Measurements from ENCODE around the gene ELOVL3. TPM values are rescaled to one million over a fixed set of nuclear protein-coding genes. Genes with fewer than 3 reads are reported as not detected.

Gene ELOVL3
- total RNA-seq, 1 donor from 2014 or later: not detected

DNA sequence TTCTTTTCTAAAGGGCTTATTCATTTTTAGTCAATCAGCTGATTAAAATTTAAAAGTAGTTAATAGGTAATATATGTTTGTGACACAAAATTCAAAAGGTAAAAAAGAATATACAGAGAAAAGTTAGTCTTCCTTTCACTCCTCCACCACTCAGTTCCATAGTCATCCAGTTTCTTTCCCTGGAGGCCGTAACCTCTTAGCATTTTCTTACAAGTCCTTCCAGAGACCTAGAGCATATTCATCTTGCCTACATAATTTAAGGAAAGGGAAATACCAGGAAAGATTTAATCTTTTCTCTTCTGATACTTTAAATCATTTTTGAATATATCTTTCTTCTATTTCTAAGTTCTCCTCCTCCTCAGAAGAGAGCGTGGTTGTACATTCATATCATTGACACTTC, 29.3 kb downstream of the ELOVL3 start:
- no peaks in the 10 kb centered on the region for H3K9me3 ChIP-seq (replicated peaks)
- peaks cover 20% of the 10 kb centered on the region for H3K36me3 ChIP-seq
- peaks cover 69% of the 10 kb centered on the region for H3K4me1 ChIP-seq
- no peak for DNase-seq
- no peak overlapping the region for H3K4me3 ChIP-seq
- no peak overlapping the region for H3K27ac ChIP-seq (replicated peaks)
- TF ChIP-seq, protein P1, sequence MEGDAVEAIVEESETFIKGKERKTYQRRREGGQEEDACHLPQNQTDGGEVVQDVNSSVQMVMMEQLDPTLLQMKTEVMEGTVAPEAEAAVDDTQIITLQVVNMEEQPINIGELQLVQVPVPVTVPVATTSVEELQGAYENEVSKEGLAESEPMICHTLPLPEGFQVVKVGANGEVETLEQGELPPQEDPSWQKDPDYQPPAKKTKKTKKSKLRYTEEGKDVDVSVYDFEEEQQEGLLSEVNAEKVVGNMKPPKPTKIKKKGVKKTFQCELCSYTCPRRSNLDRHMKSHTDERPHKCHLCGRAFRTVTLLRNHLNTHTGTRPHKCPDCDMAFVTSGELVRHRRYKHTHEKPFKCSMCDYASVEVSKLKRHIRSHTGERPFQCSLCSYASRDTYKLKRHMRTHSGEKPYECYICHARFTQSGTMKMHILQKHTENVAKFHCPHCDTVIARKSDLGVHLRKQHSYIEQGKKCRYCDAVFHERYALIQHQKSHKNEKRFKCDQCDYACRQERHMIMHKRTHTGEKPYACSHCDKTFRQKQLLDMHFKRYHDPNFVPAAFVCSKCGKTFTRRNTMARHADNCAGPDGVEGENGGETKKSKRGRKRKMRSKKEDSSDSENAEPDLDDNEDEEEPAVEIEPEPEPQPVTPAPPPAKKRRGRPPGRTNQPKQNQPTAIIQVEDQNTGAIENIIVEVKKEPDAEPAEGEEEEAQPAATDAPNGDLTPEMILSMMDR (IDR thresholded peaks at IDR 0.05; ENCODE audit: borderline replicate concordance): no peak
- intact Hi-C loops (cut with micrococcal nuclease): no loop called here
- H3K27me3 ChIP-seq (ENCODE audit: low read depth): no peaks in the 10 kb centered on the region

DNA sequence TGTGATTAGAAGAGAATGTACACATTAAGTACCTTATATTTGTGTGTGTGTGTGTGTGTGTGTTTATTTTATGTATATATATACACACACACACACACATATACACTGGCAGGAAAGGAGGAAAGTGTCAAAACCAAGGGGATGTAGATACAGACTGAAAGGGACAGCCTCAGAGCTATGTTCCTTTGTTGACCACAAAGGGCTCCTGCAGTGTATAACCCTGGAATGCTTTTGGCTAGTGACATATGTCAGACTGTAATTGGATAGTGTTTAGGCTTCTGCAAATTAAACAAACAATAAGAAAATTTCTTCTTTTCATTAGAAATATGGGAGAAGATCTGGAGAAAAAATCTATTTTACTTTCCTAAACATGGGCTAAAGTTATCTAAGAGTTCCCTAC, 35.1 kb downstream of the ELOVL3 start:
- H3K4me1 ChIP-seq: peaks cover 75% of the 10 kb centered on the region
- TF ChIP-seq, protein P1 (IDR thresholded peaks at IDR 0.05; ENCODE audit: borderline replicate concordance): no peak
- H3K36me3 ChIP-seq: peaks cover 42% of the 10 kb centered on the region
- no peak overlapping the region for H3K27ac ChIP-seq (replicated peaks)
- H3K27me3 ChIP-seq (ENCODE audit: low read depth): no peaks in the 10 kb centered on the region
- no peaks in the 10 kb centered on the region for H3K9me3 ChIP-seq (replicated peaks)
- H3K4me3 ChIP-seq: no peak overlapping the region
- intact Hi-C loops (cut with micrococcal nuclease): no loop called here
- DNase-seq: no peak

DNA sequence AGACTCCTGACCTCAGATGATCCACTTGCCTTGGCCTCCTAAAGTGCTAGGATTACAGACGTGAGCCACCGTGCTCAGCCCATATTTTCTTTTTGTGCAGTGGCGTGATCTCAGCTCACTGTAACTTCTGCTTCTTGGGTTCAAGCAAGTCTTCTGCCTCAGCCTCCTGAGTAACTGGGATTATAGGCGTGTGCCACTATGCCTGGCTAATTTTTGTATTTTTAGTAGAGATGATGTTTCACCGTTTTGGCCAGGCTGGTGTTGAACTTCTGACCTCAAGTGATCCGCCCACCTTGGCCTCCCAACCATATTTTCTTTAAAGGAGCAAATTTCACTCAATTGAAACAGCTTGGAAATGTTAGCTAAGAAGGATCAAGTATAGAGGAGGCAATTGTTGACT, 35.7 kb downstream of the ELOVL3 start:
- TF ChIP-seq, protein P1 (IDR thresholded peaks at IDR 0.05; ENCODE audit: borderline replicate concordance): no peak
- H3K27me3 ChIP-seq (ENCODE audit: low read depth): no peaks in the 10 kb centered on the region
- intact Hi-C loops (cut with micrococcal nuclease): no loop called here
- H3K9me3 ChIP-seq (replicated peaks): no peaks in the 10 kb centered on the region
- no peak overlapping the region for H3K27ac ChIP-seq (replicated peaks)
- no peak for DNase-seq
- H3K4me1 ChIP-seq: peaks cover 76% of the 10 kb centered on the region
- H3K4me3 ChIP-seq: no peak overlapping the region
- peaks cover 39% of the 10 kb centered on the region for H3K36me3 ChIP-seq

DNA sequence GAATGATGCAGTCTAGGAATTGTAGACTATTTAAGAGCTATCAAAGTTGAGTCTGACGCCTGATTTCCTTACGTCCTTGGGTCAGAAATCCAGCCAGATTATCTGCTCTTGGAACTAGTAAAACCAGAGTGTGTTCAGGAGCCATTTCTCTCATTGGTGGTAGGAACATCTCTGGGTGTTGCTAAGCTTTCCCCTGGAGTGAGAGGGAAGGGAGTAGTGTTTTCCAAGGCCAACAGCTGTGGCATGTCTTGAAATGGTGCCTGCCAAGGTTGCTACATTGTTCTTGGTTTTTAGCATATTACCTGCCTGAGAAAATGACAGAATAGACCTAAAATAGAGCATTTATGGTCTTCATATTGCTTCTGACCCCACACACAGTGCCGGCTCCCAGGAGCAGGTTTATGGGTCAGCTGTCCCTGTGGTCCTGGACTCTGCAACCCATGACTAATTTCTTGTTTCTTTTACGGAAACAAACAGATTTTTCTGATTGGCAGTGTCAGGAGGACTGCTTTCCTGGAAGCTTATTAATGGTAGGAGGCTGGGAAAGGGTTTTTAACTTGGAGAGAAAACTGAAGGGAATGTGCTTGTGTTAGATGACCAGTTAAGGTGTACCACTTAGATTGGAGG, 36.8 kb downstream of the ELOVL3 start:
- H3K4me1 ChIP-seq: peaks cover 76% of the 10 kb centered on the region
- no peak overlapping the region for H3K27ac ChIP-seq (replicated peaks)
- TF ChIP-seq, protein P1 (IDR thresholded peaks at IDR 0.05; ENCODE audit: borderline replicate concordance): no peak
- H3K36me3 ChIP-seq: peaks cover 39% of the 10 kb centered on the region
- intact Hi-C loops (cut with micrococcal nuclease): no loop called here
- DNase-seq: no peak
- no peak overlapping the region for H3K4me3 ChIP-seq
- H3K27me3 ChIP-seq (ENCODE audit: low read depth): no peaks in the 10 kb centered on the region
- H3K9me3 ChIP-seq (replicated peaks): no peaks in the 10 kb centered on the region

DNA sequence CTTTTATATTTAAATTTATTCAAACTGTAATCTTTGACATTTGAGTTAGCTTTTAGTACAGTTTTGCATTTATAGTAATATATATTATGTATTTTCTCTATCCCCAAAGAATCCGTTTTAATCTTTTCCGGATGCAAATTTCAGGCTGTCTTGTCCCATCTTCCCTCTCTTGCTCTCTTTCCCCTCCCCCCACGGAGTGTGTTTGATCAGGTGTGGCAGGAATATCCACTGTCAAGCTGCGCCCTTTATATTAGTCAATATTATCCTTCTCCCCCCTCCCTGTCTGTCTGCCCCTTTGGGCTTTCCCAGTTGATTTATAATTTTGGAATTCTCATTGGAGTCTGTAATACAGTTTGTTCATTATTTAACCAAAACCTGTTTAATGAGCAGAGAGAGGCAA, 38.3 kb downstream of the ELOVL3 start:
- intact Hi-C loops (cut with micrococcal nuclease): no loop called here
- TF ChIP-seq, protein P1 (IDR thresholded peaks at IDR 0.05; ENCODE audit: borderline replicate concordance): no peak
- Histone ChIP-seq H3K9me3 (replicated peaks) (no peaks in the 10 kb centered on the region), H3K27me3 (ENCODE audit: low read depth) (no peaks in the 10 kb centered on the region), H3K4me1 (peaks cover 87% of the 10 kb centered on the region), H3K4me3 (no peak overlapping the region), H3K36me3 (peaks cover 32% of the 10 kb centered on the region), H3K27ac (replicated peaks) (no peak overlapping the region)
- no peak for DNase-seq
